GM12878 (cell line): ENCODE measurements around the gene TMEM37. TPM values are rescaled to one million over a fixed set of nuclear protein-coding genes. Genes with fewer than 3 reads are reported as not detected.

Source experiments
- BCL3 ChIP-seq: IDR thresholded peaks from 2 replicates; pipeline ENCODE4 v1.6.1; 2011; ENCODE audit warnings: borderline replicate concordance, low read depth, mild to moderate bottlenecking, moderate library complexity, low read length; ENCODE audit not compliant: insufficient read depth, poor library complexity, severe bottlenecking
- CREB1 ChIP-seq: IDR thresholded peaks from 2 replicates; pipeline ENCODE4 v1.6.1; 2012; ENCODE audit warnings: low read depth, mild to moderate bottlenecking, inconsistent platforms
- IRF4 ChIP-seq: IDR thresholded peaks from 2 replicates; pipeline ENCODE4 v1.6.1; 2011; ENCODE audit warnings: low read depth, low read length
- MXI1 ChIP-seq: fragments of 150-350 bp; IDR thresholded peaks from 2 replicates; pipeline ENCODE4 v1.6.1; 2011; ENCODE audit warnings: low read depth, mild to moderate bottlenecking, inconsistent platforms, low read length, improper control_type of control experiment
- POLR2A ChIP-seq: IDR thresholded peaks from 2 replicates; pipeline ENCODE4 v1.6.1; 2011; ENCODE audit warnings: low read depth, mild to moderate bottlenecking, low read length
- SPI1 ChIP-seq: IDR thresholded peaks from 2 replicates; pipeline ENCODE4 v1.6.1; 2011; ENCODE audit warnings: low read depth, mild to moderate bottlenecking, low read length, moderate library complexity, borderline replicate concordance; ENCODE audit not compliant: insufficient read depth
- TAF1 ChIP-seq: IDR thresholded peaks from 2 replicates; pipeline ENCODE4 v1.6.1; 2011; ENCODE audit warnings: mild to moderate bottlenecking, low read depth, low read length, borderline replicate concordance
- TCF7 ChIP-seq: IDR thresholded peaks from 2 replicates; pipeline ENCODE4 v1.6.1; 2014; ENCODE audit warnings: antibody characterized with exemption, borderline replicate concordance
- polyA plus RNA-seq, 11 experiments: library from polyadenylated mRNA; depleted of rRNA in 4 of 11; unstranded in 6 of 11; stranded (reverse) in 5 of 11; fragments of >200 nt; fragmentation: Nextera tagmentation in 4 of 11; fragmentation: Illumina TruSeq in 1 of 11; extraction: Ambion mirVana in 4 of 11; extraction: Trizol in 1 of 11; gene quantifications; 1 replicate in 1 of 11; 2 replicates in 10 of 11; pipeline versions ENCODE4 v1.2.1 to v1.2.3, GENCODE V29; 2011 to 2016; ENCODE audit warnings: inconsistent platforms in 2 of 11, missing spikeins in 2 of 11, low read depth in 1 of 11
- total RNA-seq, 4 experiments: library from RNA; depleted of rRNA in 3 of 4; stranded (reverse); fragments of >200 nt in 3 of 4; fragmentation: Illumina TruSeq in 1 of 4; extraction: Trizol in 1 of 4; gene quantifications; 2 replicates each; pipeline versions ENCODE4 v1.2.1 to v1.2.3, GENCODE V29; 2013 to 2021
- TF ChIP-seq, protein P1 (sequence below): fragments of 150-350 bp; IDR thresholded peaks from 2 replicates; pipeline ENCODE4 v1.6.1; 2016; ENCODE audit warnings: low read depth, low read length

Gene TMEM37
- total and polyA plus RNA-seq, 10 of the 15 experiments (the other 5 are each of a cell fraction or from before 2014, with no cell fraction given): 0.07 to 0.67 (median 0.24) TPM; not detected in 3

- TF ChIP-seq, protein P1, sequence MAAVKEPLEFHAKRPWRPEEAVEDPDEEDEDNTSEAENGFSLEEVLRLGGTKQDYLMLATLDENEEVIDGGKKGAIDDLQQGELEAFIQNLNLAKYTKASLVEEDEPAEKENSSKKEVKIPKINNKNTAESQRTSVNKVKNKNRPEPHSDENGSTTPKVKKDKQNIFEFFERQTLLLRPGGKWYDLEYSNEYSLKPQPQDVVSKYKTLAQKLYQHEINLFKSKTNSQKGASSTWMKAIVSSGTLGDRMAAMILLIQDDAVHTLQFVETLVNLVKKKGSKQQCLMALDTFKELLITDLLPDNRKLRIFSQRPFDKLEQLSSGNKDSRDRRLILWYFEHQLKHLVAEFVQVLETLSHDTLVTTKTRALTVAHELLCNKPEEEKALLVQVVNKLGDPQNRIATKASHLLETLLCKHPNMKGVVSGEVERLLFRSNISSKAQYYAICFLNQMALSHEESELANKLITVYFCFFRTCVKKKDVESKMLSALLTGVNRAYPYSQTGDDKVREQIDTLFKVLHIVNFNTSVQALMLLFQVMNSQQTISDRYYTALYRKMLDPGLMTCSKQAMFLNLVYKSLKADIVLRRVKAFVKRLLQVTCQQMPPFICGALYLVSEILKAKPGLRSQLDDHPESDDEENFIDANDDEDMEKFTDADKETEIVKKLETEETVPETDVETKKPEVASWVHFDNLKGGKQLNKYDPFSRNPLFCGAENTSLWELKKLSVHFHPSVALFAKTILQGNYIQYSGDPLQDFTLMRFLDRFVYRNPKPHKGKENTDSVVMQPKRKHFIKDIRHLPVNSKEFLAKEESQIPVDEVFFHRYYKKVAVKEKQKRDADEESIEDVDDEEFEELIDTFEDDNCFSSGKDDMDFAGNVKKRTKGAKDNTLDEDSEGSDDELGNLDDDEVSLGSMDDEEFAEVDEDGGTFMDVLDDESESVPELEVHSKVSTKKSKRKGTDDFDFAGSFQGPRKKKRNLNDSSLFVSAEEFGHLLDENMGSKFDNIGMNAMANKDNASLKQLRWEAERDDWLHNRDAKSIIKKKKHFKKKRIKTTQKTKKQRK: no peak
- TF ChIP-seq TAF1 (no peak), MXI1 (no peak), SPI1 (peak; percentile 47; the same call in 1 of the 2 replicates), BCL3 (no peak), IRF4 (no peak), POLR2A (no peak), CREB1 (no peak), TCF7 (no peak)
- TF ChIP-seq, all 136 proteins: peak for 4
These were observed 51.1 kb downstream of the TMEM37 start (continued) for GRCh38 chr2:119482481-119483394.
